HG03457 (cell line): ENCODE results near the gene GATC.

Source experiments
- ATAC-seq: cut with Tn5 transposase; IDR thresholded peaks from one replicate; pipeline ENCODE4 v1.9.1; 2021; ENCODE audit warnings: moderate number of reproducible peaks; ENCODE audit not compliant: unreplicated experiment

Gene GATC

GRCh38 chr12:120445911-120446843 lies at the start of gene GATC, which contains the start of gene TRIAP1:
GATC (plus strand) TSS chr12:120446444; CDS start chr12:120446481, 37 bp downstream.
TRIAP1 (minus strand) TSS chr12:120446384; CDS start chr12:120446372, 12 bp downstream.
- peak; percentile 58 for ATAC-seq

- no peak for ATAC-seq
Measured at GRCh38 chr12:120397824-120398540, 48.3 kb upstream of the GATC start.

- ATAC-seq = no peak
Measured at GRCh38 chr12:120399531-120399930, 46.7 kb upstream of the GATC start.

- no peak for ATAC-seq
Measured at GRCh38 chr12:120402217-120402616, 44.0 kb upstream of the GATC start.

GRCh38 chr12:120403869-120404268 lies 42.4 kb upstream of the GATC start:
- ATAC-seq = no peak

- no peak for ATAC-seq
Measured at GRCh38 chr12:120404271-120404670, 42.0 kb upstream of the GATC start.

- no peak for ATAC-seq
Measured at GRCh38 chr12:120406069-120406468, 40.2 kb upstream of the GATC start.

- ATAC-seq = no peak
Measured at GRCh38 chr12:120406553-120406952, 39.7 kb upstream of the GATC start.

GRCh38 chr12:120408771-120409170 lies 37.5 kb upstream of the GATC start:
- ATAC-seq = no peak

GRCh38 chr12:120412421-120412820 lies 33.8 kb upstream of the GATC start:
- no peak for ATAC-seq

- no peak for ATAC-seq
Measured at GRCh38 chr12:120413901-120414695, 32.1 kb upstream of the GATC start.

- no peak for ATAC-seq
Measured at GRCh38 chr12:120416490-120417216, 29.6 kb upstream of the GATC start.

- ATAC-seq = no peak
Measured at GRCh38 chr12:120417917-120418580, 28.2 kb upstream of the GATC start.

GRCh38 chr12:120421701-120422100 lies 24.5 kb upstream of the GATC start:
- ATAC-seq = no peak

- no peak for ATAC-seq
Measured at GRCh38 chr12:120422892-120423456, 23.3 kb upstream of the GATC start.

- no peak for ATAC-seq
Measured at GRCh38 chr12:120425797-120426196, 20.4 kb upstream of the GATC start.

GRCh38 chr12:120428597-120429229 lies 17.5 kb upstream of the GATC start:
- ATAC-seq = no peak

- no peak for ATAC-seq
Measured at GRCh38 chr12:120429368-120429767, 16.9 kb upstream of the GATC start.
